Middle frontal gyrus (tissue), 1 donor: ENCODE data around the gene CENPA.
"Not testable (repeated sequence)": the region's sequence is repeated elsewhere in the genome, so short reads cannot be mapped to it uniquely, and the experiment has no call there.

Source experiments
- DNase-seq: peaks from one replicate; pipeline ENCODE4 v3.0.0-alpha.2; 2015; ENCODE audit warnings: low spot score; ENCODE audit errors: extremely low spot score

Gene CENPA

GRCh38 chr2:26786207-26787028, 562 bp downstream of the CENPA start:
- DNase-seq: no peak

GRCh38 chr2:26792720-26793119, 6.9 kb downstream of the CENPA start:
- no peak for DNase-seq

- no peak for DNase-seq
Observed at GRCh38 chr2:26793518-26793917, 7.7 kb downstream of the CENPA start.

- DNase-seq: not testable (repeated sequence)
Observed at GRCh38 chr2:26795135-26795534, 9.3 kb downstream of the CENPA start.

GRCh38 chr2:26801328-26801727, 15.5 kb downstream of the CENPA start:
- DNase-seq: no peak

- no peak for DNase-seq
Observed at GRCh38 chr2:26801796-26802195, 15.9 kb downstream of the CENPA start.

GRCh38 chr2:26805241-26805676, 19.4 kb downstream of the CENPA start:
- no peak for DNase-seq

- DNase-seq: no peak
Observed at GRCh38 chr2:26807788-26808460, 22.1 kb downstream of the CENPA start.

GRCh38 chr2:26809211-26809610, 23.4 kb downstream of the CENPA start:
- no peak for DNase-seq

GRCh38 chr2:26809876-26810577, 24.2 kb downstream of the CENPA start:
- no peak for DNase-seq

- no peak for DNase-seq
Observed at GRCh38 chr2:26811261-26811660, 25.4 kb downstream of the CENPA start.

GRCh38 chr2:26811791-26812694, 26.2 kb downstream of the CENPA start:
- no peak for DNase-seq

- no peak for DNase-seq
Observed at GRCh38 chr2:26812731-26813130, 26.9 kb downstream of the CENPA start.

GRCh38 chr2:26814072-26814765, 28.4 kb downstream of the CENPA start:
- DNase-seq: not testable (repeated sequence)

GRCh38 chr2:26816893-26817292, 31.0 kb downstream of the CENPA start:
- DNase-seq: no peak

- no peak for DNase-seq
Observed at GRCh38 chr2:26818255-26818654, 32.4 kb downstream of the CENPA start.

GRCh38 chr2:26818972-26819371, 33.1 kb downstream of the CENPA start:
- no peak for DNase-seq

GRCh38 chr2:26820932-26821331, 35.1 kb downstream of the CENPA start:
- no peak for DNase-seq

- no peak for DNase-seq
Observed at GRCh38 chr2:26822877-26823276, 37.0 kb downstream of the CENPA start.

GRCh38 chr2:26838121-26838906, 52.5 kb downstream of the CENPA start:
- no peak for DNase-seq
